ENCODE data around the gene BMPR2.
"Not testable (repeated sequence)": the region's sequence is repeated elsewhere in the genome, so short reads cannot be mapped to it uniquely, and the experiment has no call there.

The BMPR2 gene

GRCh38 chr2:202360646-202361045, 15.5 kb upstream of the BMPR2 start:
- Histone ChIP-seq H3K36me3 (ENCODE audit: insufficient read depth, low read length) (no peaks in the 10 kb centered on the region), H3K9ac (ENCODE audit: low read length) (no peak overlapping the region), H3K27me3 (ENCODE audit: control insufficient read depth in 1 of 2, insufficient read depth in 2 of 2, low read length in 2 of 2) (no peaks in the 10 kb centered on the region), H3K4me3 (ENCODE audit: low read depth in 1 of 2, low read length in 2 of 2) (no peak overlapping the region), H3K27ac (ENCODE audit: low read depth, low read length) (no peak overlapping the region), H3K4me1 (ENCODE audit: insufficient read depth, low read length) (no peaks in the 10 kb centered on the region), H3K9me3 (ENCODE audit: low read length) (no peaks in the 10 kb centered on the region)

DNA sequence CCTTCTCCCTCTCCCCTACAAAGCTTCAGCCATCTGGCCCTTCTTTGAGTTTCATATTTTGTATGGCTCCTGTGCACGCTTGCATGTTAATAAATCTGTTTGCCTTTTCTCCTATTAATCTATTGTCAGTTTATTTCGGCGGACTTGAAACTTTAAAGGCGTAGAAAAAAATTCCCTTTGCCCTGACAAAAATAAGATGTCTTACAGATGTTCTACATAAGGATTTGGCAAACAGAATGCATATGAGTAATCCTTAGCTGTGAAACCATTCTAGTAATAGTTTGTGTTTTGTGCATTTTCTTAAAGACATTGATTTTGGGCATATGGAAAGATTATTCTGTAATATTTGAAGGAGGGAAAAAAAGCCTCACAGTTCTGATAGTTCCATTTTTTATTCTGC, 15.0 kb upstream of the BMPR2 start:
- H3K4me1 ChIP-seq (ENCODE audit: insufficient read depth, low read length) = no peaks in the 10 kb centered on the region

DNA sequence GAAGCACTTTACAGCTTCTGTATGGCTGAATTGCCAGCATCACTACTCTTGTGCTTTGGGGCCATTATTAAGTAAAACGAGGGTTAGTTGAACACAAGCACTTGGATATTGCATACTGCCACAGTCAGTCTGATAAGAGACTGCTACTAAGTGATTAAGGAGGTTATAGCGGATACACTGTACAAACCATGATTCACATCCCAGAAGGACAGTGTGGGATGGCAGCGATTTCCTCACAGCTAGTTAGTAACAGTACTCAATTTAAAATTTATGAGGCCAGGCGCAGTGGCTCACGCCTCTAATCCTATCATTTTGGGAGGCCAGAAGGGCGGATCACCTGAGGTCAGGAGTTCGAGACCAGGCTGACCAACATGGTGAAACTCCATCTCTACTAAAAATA, 2.6 kb upstream of the BMPR2 start:
- no peaks in the 10 kb centered on the region for H3K36me3 ChIP-seq (ENCODE audit: insufficient read depth, low read length)
- no peaks in the 10 kb centered on the region for H3K4me1 ChIP-seq (ENCODE audit: insufficient read depth, low read length)
- H3K4me3 ChIP-seq (ENCODE audit: low read depth in 1 of 2, low read length in 2 of 2) = no peak overlapping the region
- no peaks in the 10 kb centered on the region for H3K9me3 ChIP-seq (ENCODE audit: low read length)
- no peak overlapping the region for H3K9ac ChIP-seq (ENCODE audit: low read length)
- no peak overlapping the region for H3K27ac ChIP-seq (ENCODE audit: low read depth, low read length)
- H3K27me3 ChIP-seq (ENCODE audit: control insufficient read depth in 1 of 2, insufficient read depth in 2 of 2, low read length in 2 of 2) = no peaks in the 10 kb centered on the region

More for the DNA sequence above, 15.0 kb upstream of the BMPR2 start:
- H3K9me3 ChIP-seq (ENCODE audit: low read length) = no peaks in the 10 kb centered on the region
- no peaks in the 10 kb centered on the region for H3K36me3 ChIP-seq (ENCODE audit: insufficient read depth, low read length)
- no peak overlapping the region for H3K27ac ChIP-seq (ENCODE audit: low read depth, low read length)
- no peaks in the 10 kb centered on the region for H3K27me3 ChIP-seq (ENCODE audit: control insufficient read depth in 1 of 2, insufficient read depth in 2 of 2, low read length in 2 of 2)
- H3K9ac ChIP-seq (ENCODE audit: low read length) = no peak overlapping the region
- no peak overlapping the region for H3K4me3 ChIP-seq (ENCODE audit: low read depth in 1 of 2, low read length in 2 of 2)

DNA sequence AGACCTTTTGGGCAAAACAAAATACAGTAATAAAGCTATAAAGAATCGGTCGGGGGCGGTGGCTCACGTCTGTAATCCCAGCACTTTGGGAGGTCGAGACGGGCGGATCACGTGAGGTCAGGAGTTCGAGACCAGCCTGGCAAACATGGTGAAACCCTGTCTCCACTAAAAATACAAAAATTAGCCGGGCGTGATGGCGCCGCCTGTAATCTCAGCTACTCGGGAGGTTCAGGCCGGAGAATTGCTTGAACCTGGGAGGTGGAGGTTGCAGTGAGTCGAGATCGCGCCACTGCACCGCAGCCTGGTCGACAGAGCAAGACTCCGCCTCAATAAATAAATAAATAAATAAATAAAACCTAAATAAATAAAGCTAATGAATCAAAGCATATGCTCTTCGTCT, 1.7 kb upstream of the BMPR2 start:
- not testable (repeated sequence) for H3K9ac ChIP-seq (ENCODE audit: low read length); H3K4me3 ChIP-seq (ENCODE audit: low read depth in 1 of 2, low read length in 2 of 2); H3K9me3 ChIP-seq (ENCODE audit: low read length); H3K27me3 ChIP-seq (ENCODE audit: control insufficient read depth in 1 of 2, insufficient read depth in 2 of 2, low read length in 2 of 2); H3K36me3 ChIP-seq (ENCODE audit: insufficient read depth, low read length); H3K27ac ChIP-seq (ENCODE audit: low read depth, low read length); H3K4me1 ChIP-seq (ENCODE audit: insufficient read depth, low read length)

DNA sequence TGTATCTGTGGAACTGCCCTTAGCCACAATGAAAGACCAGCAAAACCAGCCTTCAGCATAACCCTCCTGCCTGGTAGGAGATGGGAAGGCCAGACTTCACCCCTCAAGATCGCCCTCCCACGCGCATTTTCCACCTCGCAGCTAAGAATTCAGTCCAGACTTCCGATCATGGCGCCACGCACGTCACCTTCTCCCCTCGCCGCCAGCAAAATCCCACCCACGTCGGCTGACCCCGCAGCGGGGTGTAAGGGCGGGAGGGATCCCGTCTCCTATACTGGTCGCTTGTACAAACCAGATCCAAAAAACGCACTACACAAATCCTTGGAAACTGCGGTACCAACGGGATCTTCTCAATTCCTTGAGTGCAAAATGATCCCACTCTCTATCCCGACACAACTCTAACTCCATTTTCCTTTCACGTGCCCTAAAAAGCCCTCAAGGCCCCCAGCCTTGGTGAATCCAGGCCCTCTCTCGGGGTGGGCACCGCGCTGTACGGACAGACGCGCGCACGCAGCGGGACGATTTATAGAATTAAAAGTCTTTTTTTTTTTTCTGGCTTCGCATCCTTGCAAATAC, 1.0 kb upstream of the BMPR2 start:
- Histone ChIP-seq H3K27ac (ENCODE audit: low read depth, low read length) (peak overlapping the region; percentile 78), H3K4me1 (ENCODE audit: insufficient read depth, low read length) (peaks cover 3% of the 10 kb centered on the region)

GRCh38 chr2:202376460-202377206, 506 bp downstream of the BMPR2 start:
- peak overlapping the region; percentile 85 to 97 for H3K4me3 ChIP-seq (ENCODE audit: low read depth in 1 of 2, low read length in 2 of 2)
- H3K4me1 ChIP-seq (ENCODE audit: insufficient read depth, low read length) = peaks cover 12% of the 10 kb centered on the region
- peak overlapping the region; percentile 78 for H3K27ac ChIP-seq (ENCODE audit: low read depth, low read length)
- peak overlapping the region; percentile 96 for H3K9ac ChIP-seq (ENCODE audit: low read length)
- no peaks in the 10 kb centered on the region for H3K27me3 ChIP-seq (ENCODE audit: control insufficient read depth in 1 of 2, insufficient read depth in 2 of 2, low read length in 2 of 2)
- no peaks in the 10 kb centered on the region for H3K36me3 ChIP-seq (ENCODE audit: insufficient read depth, low read length)
- no peaks in the 10 kb centered on the region for H3K9me3 ChIP-seq (ENCODE audit: low read length)

More for the DNA sequence above, 1.0 kb upstream of the BMPR2 start:
- Histone ChIP-seq H3K27me3 (ENCODE audit: control insufficient read depth in 1 of 2, insufficient read depth in 2 of 2, low read length in 2 of 2) (no peaks in the 10 kb centered on the region), H3K9ac (ENCODE audit: low read length) (peak overlapping the region; percentile 91), H3K36me3 (ENCODE audit: insufficient read depth, low read length) (no peaks in the 10 kb centered on the region), H3K9me3 (ENCODE audit: low read length) (no peaks in the 10 kb centered on the region), H3K4me3 (ENCODE audit: low read depth in 1 of 2, low read length in 2 of 2) (peak overlapping the region; percentile 85 to 98)

GRCh38 chr2:202377207-202377761, 1.2 kb downstream of the BMPR2 start:
- Histone ChIP-seq H3K36me3 (ENCODE audit: insufficient read depth, low read length) (no peaks in the 10 kb centered on the region), H3K27ac (ENCODE audit: low read depth, low read length) (peak overlapping the region; percentile 78), H3K9me3 (ENCODE audit: low read length) (no peaks in the 10 kb centered on the region), H3K27me3 (ENCODE audit: control insufficient read depth in 1 of 2, insufficient read depth in 2 of 2, low read length in 2 of 2) (no peaks in the 10 kb centered on the region), H3K4me3 (ENCODE audit: low read depth in 1 of 2, low read length in 2 of 2) (peak overlapping the region; percentile 85 to 97), H3K4me1 (ENCODE audit: insufficient read depth, low read length) (peaks cover 13% of the 10 kb centered on the region), H3K9ac (ENCODE audit: low read length) (peak overlapping the region; percentile 96)

DNA sequence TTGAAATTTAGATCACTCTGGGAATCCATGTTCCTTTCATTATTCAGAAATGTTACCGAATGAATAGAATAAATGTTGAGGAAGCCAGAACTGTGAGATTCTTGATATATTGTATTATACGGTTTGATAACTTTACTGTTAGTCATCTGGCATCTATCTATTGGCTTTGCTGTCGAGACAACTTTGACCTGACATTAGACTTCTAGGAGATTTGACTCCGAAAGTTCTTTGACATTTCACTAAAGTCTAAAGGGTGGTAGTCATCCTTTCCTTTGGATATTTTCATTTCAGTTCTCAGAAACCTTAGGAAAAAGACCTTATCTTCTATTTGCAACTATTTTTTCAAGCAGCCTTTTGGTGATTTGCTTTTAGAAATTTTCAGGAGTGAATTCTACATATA, 1.9 kb downstream of the BMPR2 start:
- H3K4me3 ChIP-seq (ENCODE audit: low read depth in 1 of 2, low read length in 2 of 2) = peak overlapping the region; percentile 85 to 97
- peak overlapping the region; percentile 96 for H3K9ac ChIP-seq (ENCODE audit: low read length)
- no peaks in the 10 kb centered on the region for H3K9me3 ChIP-seq (ENCODE audit: low read length)
- peaks cover 13% of the 10 kb centered on the region for H3K4me1 ChIP-seq (ENCODE audit: insufficient read depth, low read length)
- H3K36me3 ChIP-seq (ENCODE audit: insufficient read depth, low read length) = no peaks in the 10 kb centered on the region
- no peaks in the 10 kb centered on the region for H3K27me3 ChIP-seq (ENCODE audit: control insufficient read depth in 1 of 2, insufficient read depth in 2 of 2, low read length in 2 of 2)
- peak overlapping the region; percentile 24 for H3K27ac ChIP-seq (ENCODE audit: low read depth, low read length)

- Histone ChIP-seq H3K27me3 (ENCODE audit: control insufficient read depth in 1 of 2, insufficient read depth in 2 of 2, low read length in 2 of 2) (no peaks in the 10 kb centered on the region), H3K27ac (ENCODE audit: low read depth, low read length) (peak overlapping the region; percentile 24), H3K9me3 (ENCODE audit: low read length) (no peaks in the 10 kb centered on the region), H3K4me3 (ENCODE audit: low read depth in 1 of 2, low read length in 2 of 2) (peak overlapping the region; percentile 10 to 97), H3K4me1 (ENCODE audit: insufficient read depth, low read length) (peaks cover 13% of the 10 kb centered on the region), H3K36me3 (ENCODE audit: insufficient read depth, low read length) (no peaks in the 10 kb centered on the region), H3K9ac (ENCODE audit: low read length) (no peak overlapping the region)
Observed at GRCh38 chr2:202378662-202379358, 2.7 kb downstream of the BMPR2 start.

DNA sequence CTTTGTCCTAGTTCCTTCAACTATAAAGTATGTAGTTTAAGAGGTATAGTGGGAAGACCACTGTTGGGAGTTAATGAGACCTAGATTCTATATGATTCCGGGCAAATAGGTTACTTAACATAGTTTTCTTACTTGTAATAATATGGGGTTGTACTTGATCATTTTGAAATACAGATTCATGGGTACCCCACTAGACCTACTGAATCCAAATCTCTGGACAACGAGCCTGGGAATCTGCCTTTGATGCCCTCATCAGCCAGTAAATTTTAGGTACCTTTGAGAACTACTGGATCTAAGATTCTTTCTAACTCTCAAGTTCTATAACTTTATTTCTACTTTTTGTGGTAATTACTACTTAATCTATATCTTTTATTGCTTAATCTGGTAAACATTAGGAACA, 6.6 kb downstream of the BMPR2 start:
- H3K4me3 ChIP-seq (ENCODE audit: low read depth in 1 of 2, low read length in 2 of 2) = no peak overlapping the region
- no peaks in the 10 kb centered on the region for H3K27me3 ChIP-seq (ENCODE audit: control insufficient read depth in 1 of 2, insufficient read depth in 2 of 2, low read length in 2 of 2)
- H3K4me1 ChIP-seq (ENCODE audit: insufficient read depth, low read length) = peaks cover 18% of the 10 kb centered on the region

GRCh38 chr2:202386495-202386894, 10.4 kb downstream of the BMPR2 start:
- H3K36me3 ChIP-seq (ENCODE audit: insufficient read depth, low read length); H3K4me1 ChIP-seq (ENCODE audit: insufficient read depth, low read length); H3K4me3 ChIP-seq (ENCODE audit: low read depth in 1 of 2, low read length in 2 of 2); H3K27ac ChIP-seq (ENCODE audit: low read depth, low read length); H3K27me3 ChIP-seq (ENCODE audit: control insufficient read depth in 1 of 2, insufficient read depth in 2 of 2, low read length in 2 of 2); H3K9me3 ChIP-seq (ENCODE audit: low read length); H3K9ac ChIP-seq (ENCODE audit: low read length): not testable (repeated sequence)

More for the DNA sequence above, 6.6 kb downstream of the BMPR2 start:
- Histone ChIP-seq H3K9me3 (ENCODE audit: low read length) (no peaks in the 10 kb centered on the region), H3K9ac (ENCODE audit: low read length) (no peak overlapping the region), H3K36me3 (ENCODE audit: insufficient read depth, low read length) (no peaks in the 10 kb centered on the region), H3K27ac (ENCODE audit: low read depth, low read length) (no peak overlapping the region)
